ENCODE data around the gene RSPH6A. TPM values are rescaled to one million over a fixed set of nuclear protein-coding genes. Genes with fewer than 3 reads are reported as not detected.

The RSPH6A gene
- total RNA-seq, 1 donor from 2014 or later: 0.61 TPM

GRCh38 chr19:45815481-45816216, 541 bp upstream of the RSPH6A start:
- DNase-seq: peak; percentile 90
- H3K4me3 Mint-ChIP-seq (ENCODE audit: unreplicated experiment): peak overlapping the region; percentile 88
- no peak for TF ChIP-seq CTCF (IDR thresholded peaks at IDR 0.05; ENCODE audit: partially characterized antibody, unreplicated experiment)
- H3K9me3 Mint-ChIP-seq (ENCODE audit: unreplicated experiment): peaks cover 8% of the 10 kb centered on the region
- H3K36me3 Mint-ChIP-seq (ENCODE audit: unreplicated experiment): no peaks in the 10 kb centered on the region
- H3K4me1 Mint-ChIP-seq (ENCODE audit: low read depth, unreplicated experiment): peaks cover 2% of the 10 kb centered on the region
- peaks cover 7% of the 10 kb centered on the region for H3K27me3 Mint-ChIP-seq (ENCODE audit: unreplicated experiment)
- H3K27ac Mint-ChIP-seq (ENCODE audit: unreplicated experiment): peak overlapping the region; percentile 93

- Mint-ChIP-seq H3K4me3 (ENCODE audit: unreplicated experiment) (peak overlapping the region; percentile 55), H3K9me3 (ENCODE audit: unreplicated experiment) (peaks cover 8% of the 10 kb centered on the region), H3K4me1 (ENCODE audit: low read depth, unreplicated experiment) (peaks cover 2% of the 10 kb centered on the region), H3K27me3 (ENCODE audit: unreplicated experiment) (peaks cover 3% of the 10 kb centered on the region), H3K36me3 (ENCODE audit: unreplicated experiment) (no peaks in the 10 kb centered on the region), H3K27ac (ENCODE audit: unreplicated experiment) (no peak overlapping the region)
- no peak for TF ChIP-seq CTCF (IDR thresholded peaks at IDR 0.05; ENCODE audit: partially characterized antibody, unreplicated experiment)
- no peak for DNase-seq
Observed at GRCh38 chr19:45814166-45814780, 835 bp downstream of the RSPH6A start.

GRCh38 chr19:45812297-45812696, 2.8 kb downstream of the RSPH6A start:
- TF ChIP-seq CTCF (IDR thresholded peaks at IDR 0.05; ENCODE audit: partially characterized antibody, unreplicated experiment): no peak
- no peak for DNase-seq
- peaks cover 7% of the 10 kb centered on the region for H3K9me3 Mint-ChIP-seq (ENCODE audit: unreplicated experiment)
- H3K4me3 Mint-ChIP-seq (ENCODE audit: unreplicated experiment): no peak overlapping the region
- no peaks in the 10 kb centered on the region for H3K36me3 Mint-ChIP-seq (ENCODE audit: unreplicated experiment)
- peaks cover 3% of the 10 kb centered on the region for H3K27me3 Mint-ChIP-seq (ENCODE audit: unreplicated experiment)
- H3K27ac Mint-ChIP-seq (ENCODE audit: unreplicated experiment): no peak overlapping the region
- H3K4me1 Mint-ChIP-seq (ENCODE audit: low read depth, unreplicated experiment): peaks cover 2% of the 10 kb centered on the region

GRCh38 chr19:45809643-45810159, 5.4 kb downstream of the RSPH6A start:
- TF ChIP-seq CTCF (IDR thresholded peaks at IDR 0.05; ENCODE audit: partially characterized antibody, unreplicated experiment): no peak
- no peak overlapping the region for H3K4me3 Mint-ChIP-seq (ENCODE audit: unreplicated experiment)
- H3K27ac Mint-ChIP-seq (ENCODE audit: unreplicated experiment): peak overlapping the region; percentile 76

GRCh38 chr19:45805719-45806118, 9.4 kb downstream of the RSPH6A start:
- TF ChIP-seq CTCF (IDR thresholded peaks at IDR 0.05; ENCODE audit: partially characterized antibody, unreplicated experiment): no peak
- DNase-seq: no peak
- Mint-ChIP-seq H3K4me3 (ENCODE audit: unreplicated experiment) (no peak overlapping the region), H3K27me3 (ENCODE audit: unreplicated experiment) (peaks cover 3% of the 10 kb centered on the region), H3K27ac (ENCODE audit: unreplicated experiment) (no peak overlapping the region), H3K36me3 (ENCODE audit: unreplicated experiment) (no peaks in the 10 kb centered on the region), H3K4me1 (ENCODE audit: low read depth, unreplicated experiment) (peaks cover 2% of the 10 kb centered on the region), H3K9me3 (ENCODE audit: unreplicated experiment) (peaks cover 4% of the 10 kb centered on the region)

More at GRCh38 chr19:45809643-45810159, 5.4 kb downstream of the RSPH6A start:
- Mint-ChIP-seq H3K9me3 (ENCODE audit: unreplicated experiment) (peaks cover 8% of the 10 kb centered on the region), H3K4me1 (ENCODE audit: low read depth, unreplicated experiment) (peaks cover 2% of the 10 kb centered on the region), H3K36me3 (ENCODE audit: unreplicated experiment) (no peaks in the 10 kb centered on the region), H3K27me3 (ENCODE audit: unreplicated experiment) (no peaks in the 10 kb centered on the region)
- no peak for DNase-seq

Data from glutamatergic neuron (in vitro differentiated cells).